ENCODE measurements around the gene MAP7.

DNA sequence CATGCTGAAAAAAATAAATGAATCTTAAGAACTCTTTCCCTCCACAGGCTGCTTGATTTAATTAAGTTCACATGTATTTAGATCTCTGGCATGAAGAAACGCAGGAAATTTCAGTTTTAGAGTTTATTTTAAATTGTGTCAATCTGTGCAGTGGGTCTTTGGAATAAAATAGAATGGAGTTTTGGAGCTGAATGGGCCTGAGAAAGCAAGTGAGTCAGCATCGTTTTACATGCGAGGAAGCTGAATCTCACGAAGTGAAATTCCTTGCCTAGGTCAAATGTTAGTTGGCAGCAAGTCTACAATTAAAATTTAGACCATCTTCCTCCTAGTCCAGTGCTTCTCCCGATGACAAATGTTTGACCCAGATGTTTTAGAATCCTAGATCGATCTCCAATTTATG, 22.4 kb downstream of the MAP7 start:
- no peak for TF ChIP-seq CREB1 (CRISPR knock-in tag; IDR thresholded peaks at IDR 0.05; ENCODE audit: low read depth)
- TF ChIP-seq EZH2 (IDR thresholded peaks at IDR 0.05; ENCODE audit: low read depth, unreplicated experiment) = no peak
- TF ChIP-seq, protein P1, sequence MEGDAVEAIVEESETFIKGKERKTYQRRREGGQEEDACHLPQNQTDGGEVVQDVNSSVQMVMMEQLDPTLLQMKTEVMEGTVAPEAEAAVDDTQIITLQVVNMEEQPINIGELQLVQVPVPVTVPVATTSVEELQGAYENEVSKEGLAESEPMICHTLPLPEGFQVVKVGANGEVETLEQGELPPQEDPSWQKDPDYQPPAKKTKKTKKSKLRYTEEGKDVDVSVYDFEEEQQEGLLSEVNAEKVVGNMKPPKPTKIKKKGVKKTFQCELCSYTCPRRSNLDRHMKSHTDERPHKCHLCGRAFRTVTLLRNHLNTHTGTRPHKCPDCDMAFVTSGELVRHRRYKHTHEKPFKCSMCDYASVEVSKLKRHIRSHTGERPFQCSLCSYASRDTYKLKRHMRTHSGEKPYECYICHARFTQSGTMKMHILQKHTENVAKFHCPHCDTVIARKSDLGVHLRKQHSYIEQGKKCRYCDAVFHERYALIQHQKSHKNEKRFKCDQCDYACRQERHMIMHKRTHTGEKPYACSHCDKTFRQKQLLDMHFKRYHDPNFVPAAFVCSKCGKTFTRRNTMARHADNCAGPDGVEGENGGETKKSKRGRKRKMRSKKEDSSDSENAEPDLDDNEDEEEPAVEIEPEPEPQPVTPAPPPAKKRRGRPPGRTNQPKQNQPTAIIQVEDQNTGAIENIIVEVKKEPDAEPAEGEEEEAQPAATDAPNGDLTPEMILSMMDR (conservative IDR thresholded peaks at IDR 0.05; ENCODE audit: low read depth in 2 of 2) = no peak
- TF ChIP-seq POLR2AphosphoS5 (IDR thresholded peaks at IDR 0.05; ENCODE audit: low read depth) = no peak
- TF ChIP-seq, protein P2, sequence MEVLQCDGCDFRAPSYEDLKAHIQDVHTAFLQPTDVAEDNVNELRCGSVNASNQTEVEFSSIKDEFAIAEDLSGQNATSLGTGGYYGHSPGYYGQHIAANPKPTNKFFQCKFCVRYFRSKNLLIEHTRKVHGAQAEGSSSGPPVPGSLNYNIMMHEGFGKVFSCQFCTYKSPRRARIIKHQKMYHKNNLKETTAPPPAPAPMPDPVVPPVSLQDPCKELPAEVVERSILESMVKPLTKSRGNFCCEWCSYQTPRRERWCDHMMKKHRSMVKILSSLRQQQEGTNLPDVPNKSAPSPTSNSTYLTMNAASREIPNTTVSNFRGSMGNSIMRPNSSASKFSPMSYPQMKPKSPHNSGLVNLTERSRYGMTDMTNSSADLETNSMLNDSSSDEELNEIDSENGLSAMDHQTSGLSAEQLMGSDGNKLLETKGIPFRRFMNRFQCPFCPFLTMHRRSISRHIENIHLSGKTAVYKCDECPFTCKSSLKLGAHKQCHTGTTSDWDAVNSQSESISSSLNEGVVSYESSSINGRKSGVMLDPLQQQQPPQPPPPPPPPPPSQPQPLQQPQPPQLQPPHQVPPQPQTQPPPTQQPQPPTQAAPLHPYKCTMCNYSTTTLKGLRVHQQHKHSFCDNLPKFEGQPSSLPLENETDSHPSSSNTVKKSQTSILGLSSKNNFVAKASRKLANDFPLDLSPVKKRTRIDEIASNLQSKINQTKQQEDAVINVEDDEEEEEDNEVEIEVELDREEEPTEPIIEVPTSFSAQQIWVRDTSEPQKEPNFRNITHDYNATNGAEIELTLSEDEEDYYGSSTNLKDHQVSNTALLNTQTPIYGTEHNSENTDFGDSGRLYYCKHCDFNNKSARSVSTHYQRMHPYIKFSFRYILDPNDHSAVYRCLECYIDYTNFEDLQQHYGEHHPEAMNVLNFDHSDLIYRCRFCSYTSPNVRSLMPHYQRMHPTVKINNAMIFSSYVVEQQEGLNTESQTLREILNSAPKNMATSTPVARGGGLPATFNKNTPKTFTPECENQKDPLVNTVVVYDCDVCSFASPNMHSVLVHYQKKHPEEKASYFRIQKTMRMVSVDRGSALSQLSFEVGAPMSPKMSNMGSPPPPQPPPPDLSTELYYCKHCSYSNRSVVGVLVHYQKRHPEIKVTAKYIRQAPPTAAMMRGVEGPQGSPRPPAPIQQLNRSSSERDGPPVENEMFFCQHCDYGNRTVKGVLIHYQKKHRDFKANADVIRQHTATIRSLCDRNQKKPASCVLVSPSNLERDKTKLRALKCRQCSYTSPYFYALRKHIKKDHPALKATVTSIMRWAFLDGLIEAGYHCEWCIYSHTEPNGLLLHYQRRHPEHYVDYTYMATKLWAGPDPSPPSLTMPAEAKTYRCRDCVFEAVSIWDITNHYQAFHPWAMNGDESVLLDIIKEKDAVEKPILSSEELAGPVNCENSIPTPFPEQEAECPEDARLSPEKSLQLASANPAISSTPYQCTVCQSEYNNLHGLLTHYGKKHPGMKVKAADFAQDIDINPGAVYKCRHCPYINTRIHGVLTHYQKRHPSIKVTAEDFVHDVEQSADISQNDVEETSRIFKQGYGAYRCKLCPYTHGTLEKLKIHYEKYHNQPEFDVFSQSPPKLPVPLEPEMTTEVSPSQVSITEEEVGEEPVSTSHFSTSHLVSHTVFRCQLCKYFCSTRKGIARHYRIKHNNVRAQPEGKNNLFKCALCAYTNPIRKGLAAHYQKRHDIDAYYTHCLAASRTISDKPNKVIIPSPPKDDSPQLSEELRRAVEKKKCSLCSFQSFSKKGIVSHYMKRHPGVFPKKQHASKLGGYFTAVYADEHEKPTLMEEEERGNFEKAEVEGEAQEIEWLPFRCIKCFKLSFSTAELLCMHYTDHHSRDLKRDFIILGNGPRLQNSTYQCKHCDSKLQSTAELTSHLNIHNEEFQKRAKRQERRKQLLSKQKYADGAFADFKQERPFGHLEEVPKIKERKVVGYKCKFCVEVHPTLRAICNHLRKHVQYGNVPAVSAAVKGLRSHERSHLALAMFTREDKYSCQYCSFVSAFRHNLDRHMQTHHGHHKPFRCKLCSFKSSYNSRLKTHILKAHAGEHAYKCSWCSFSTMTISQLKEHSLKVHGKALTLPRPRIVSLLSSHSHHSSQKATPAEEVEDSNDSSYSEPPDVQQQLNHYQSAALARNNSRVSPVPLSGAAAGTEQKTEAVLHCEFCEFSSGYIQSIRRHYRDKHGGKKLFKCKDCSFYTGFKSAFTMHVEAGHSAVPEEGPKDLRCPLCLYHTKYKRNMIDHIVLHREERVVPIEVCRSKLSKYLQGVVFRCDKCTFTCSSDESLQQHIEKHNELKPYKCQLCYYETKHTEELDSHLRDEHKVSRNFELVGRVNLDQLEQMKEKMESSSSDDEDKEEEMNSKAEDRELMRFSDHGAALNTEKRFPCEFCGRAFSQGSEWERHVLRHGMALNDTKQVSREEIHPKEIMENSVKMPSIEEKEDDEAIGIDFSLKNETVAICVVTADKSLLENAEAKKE (CRISPR knock-in tag; IDR thresholded peaks at IDR 0.05) = no peak
- TF ChIP-seq, protein P3, sequence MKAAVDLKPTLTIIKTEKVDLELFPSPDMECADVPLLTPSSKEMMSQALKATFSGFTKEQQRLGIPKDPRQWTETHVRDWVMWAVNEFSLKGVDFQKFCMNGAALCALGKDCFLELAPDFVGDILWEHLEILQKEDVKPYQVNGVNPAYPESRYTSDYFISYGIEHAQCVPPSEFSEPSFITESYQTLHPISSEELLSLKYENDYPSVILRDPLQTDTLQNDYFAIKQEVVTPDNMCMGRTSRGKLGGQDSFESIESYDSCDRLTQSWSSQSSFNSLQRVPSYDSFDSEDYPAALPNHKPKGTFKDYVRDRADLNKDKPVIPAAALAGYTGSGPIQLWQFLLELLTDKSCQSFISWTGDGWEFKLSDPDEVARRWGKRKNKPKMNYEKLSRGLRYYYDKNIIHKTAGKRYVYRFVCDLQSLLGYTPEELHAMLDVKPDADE (IDR thresholded peaks at IDR 0.05) = no peak
